WTC11 (cell line): ENCODE measurements around the gene PEAK3. TPM values are rescaled to one million over a fixed set of nuclear protein-coding genes. Genes with fewer than 3 reads are reported as not detected.

Experiments used
- ATAC-seq: fragments of 200-7000 bp; cut with Tn5 transposase; 2 replicates; pipeline ENCODE4 v1.10.0; 2021; ENCODE audit warnings: mild to moderate bottlenecking, moderate library complexity
- CTCF ChIA-PET: fragments of 300-600 bp; sonication (Branson Sonifier 250); formaldehyde crosslinking; loops from one replicate; lab custom pipeline; 2021; ENCODE audit warnings: antibody characterized with exemption; lab: Charles Lee
- POLR2A ChIA-PET: fragments of 350-600 bp; sonication (Branson Sonifier 250); formaldehyde crosslinking; loops from one replicate; lab custom pipeline; 2021; ENCODE audit warnings: antibody characterized with exemption; lab: Charles Lee
- DNase-seq: peaks from one replicate; pipeline ENCODE4 v3.0.0; 2021; ENCODE audit warnings: low spot score
- H3K27ac Mint-ChIP-seq: 2 replicates; pipeline ENCODE4 v1.8.0; 2021; ENCODE audit warnings: mixed read lengths
- H3K27me3 Mint-ChIP-seq: 2 replicates; pipeline ENCODE4 v1.8.0; 2021; ENCODE audit warnings: low read depth, mild to moderate bottlenecking, moderate library complexity, mixed read lengths
- H3K36me3 Mint-ChIP-seq: 2 replicates; pipeline ENCODE4 v1.8.0; 2021; ENCODE audit warnings: mixed read lengths
- H3K4me1 Mint-ChIP-seq: 2 replicates; pipeline ENCODE4 v1.8.0; 2022; ENCODE audit warnings: mixed read lengths
- H3K4me3 Mint-ChIP-seq: 2 replicates; pipeline ENCODE4 v1.8.0; 2021; ENCODE audit warnings: mild to moderate bottlenecking, moderate library complexity, mixed read lengths
- H3K9me3 Mint-ChIP-seq: 2 replicates; pipeline ENCODE4 v1.8.0; 2021; ENCODE audit warnings: mixed read lengths
- ATF1 ChIP-seq: sonication (generic); formaldehyde crosslinking; IDR thresholded peaks from 2 replicates; pipeline ENCODE4 v1.8.1; 2023; ENCODE audit warnings: mild to moderate bottlenecking, moderate library complexity, missing genetic modification reagents
- CBFB ChIP-seq: sonication (generic); formaldehyde crosslinking; IDR thresholded peaks from 2 replicates; pipeline ENCODE4 v1.8.1; 2022; ENCODE audit warnings: mild to moderate bottlenecking, low read depth, missing genetic modification reagents
- EMX1 ChIP-seq: fragments of 250-450 bp; sonication (Bioruptor Pico); IDR thresholded peaks from 2 replicates; pipeline ENCODE4 v1.8.0; 2021; ENCODE audit warnings: mild to moderate bottlenecking
- ESRRA ChIP-seq: sonication (generic); formaldehyde crosslinking; IDR thresholded peaks from 2 replicates; pipeline ENCODE4 v1.8.1; 2022; ENCODE audit warnings: mild to moderate bottlenecking, missing genetic modification reagents, borderline replicate concordance
- FOXK1 ChIP-seq: sonication (generic); formaldehyde crosslinking; IDR thresholded peaks from 2 replicates; pipeline ENCODE4 v1.8.0; 2022; ENCODE audit warnings: mild to moderate bottlenecking, moderate library complexity, missing genetic modification reagents
- FOXP1 ChIP-seq: sonication (generic); formaldehyde crosslinking; IDR thresholded peaks from 2 replicates; pipeline ENCODE4 v1.8.0; 2022; ENCODE audit warnings: missing genetic modification reagents, mild to moderate bottlenecking, moderate library complexity, borderline replicate concordance
- MXD4 ChIP-seq: fragments of 250-450 bp; sonication (Bioruptor Pico); IDR thresholded peaks from 2 replicates; pipeline ENCODE4 v1.8.0; 2021; ENCODE audit warnings: mild to moderate bottlenecking, moderate library complexity, borderline replicate concordance
- NFE2L1 ChIP-seq: sonication (generic); formaldehyde crosslinking; IDR thresholded peaks from 2 replicates; pipeline ENCODE4 v1.8.1; 2023; ENCODE audit warnings: missing genetic modification reagents
- NR2C2 ChIP-seq: sonication (generic); formaldehyde crosslinking; IDR thresholded peaks from 2 replicates; pipeline ENCODE4 v1.8.0; 2022; ENCODE audit warnings: mild to moderate bottlenecking, missing genetic modification reagents
- NR3C1 ChIP-seq: sonication (generic); formaldehyde crosslinking; conservative IDR thresholded peaks from 2 replicates; pipeline ENCODE4 v1.8.1; 2023; ENCODE audit warnings: low read depth, mild to moderate bottlenecking, missing genetic modification reagents
- RELA ChIP-seq: sonication (generic); formaldehyde crosslinking; IDR thresholded peaks from 2 replicates; pipeline ENCODE4 v1.8.1; 2022; ENCODE audit warnings: missing genetic modification reagents, mild to moderate bottlenecking, borderline replicate concordance
- SP1 ChIP-seq: sonication (generic); formaldehyde crosslinking; conservative IDR thresholded peaks from 2 replicates; pipeline ENCODE4 v1.8.1; 2022; ENCODE audit warnings: missing genetic modification reagents
- TP53 ChIP-seq: sonication (generic); formaldehyde crosslinking; IDR thresholded peaks from 2 replicates; pipeline ENCODE4 v1.8.1; 2023; ENCODE audit warnings: mild to moderate bottlenecking, missing genetic modification reagents
- ZBTB21 ChIP-seq: sonication (generic); formaldehyde crosslinking; IDR thresholded peaks from 2 replicates; pipeline ENCODE4 v1.8.1; 2023; ENCODE audit warnings: mild to moderate bottlenecking, missing genetic modification reagents, borderline replicate concordance
- ZNF263 ChIP-seq: sonication (generic); formaldehyde crosslinking; IDR thresholded peaks from 2 replicates; pipeline ENCODE4 v1.8.1; 2022; ENCODE audit warnings: low read depth, mild to moderate bottlenecking, moderate library complexity, missing genetic modification reagents
- ZNF423 ChIP-seq: fragments of 250-450 bp; sonication (Bioruptor Pico); IDR thresholded peaks from 2 replicates; pipeline ENCODE4 v2.1.2; 2022; ENCODE audit warnings: mild to moderate bottlenecking, moderate library complexity
- total RNA-seq: library from RNA; stranded (reverse); gene quantifications from 3 replicates; pipeline ENCODE4 v1.2.3, GENCODE V29; 2021
- TF ChIP-seq, protein P1 (sequence below): sonication (generic); formaldehyde crosslinking; IDR thresholded peaks from 2 replicates; pipeline ENCODE4 v1.8.0; 2023; ENCODE audit warnings: mild to moderate bottlenecking, missing genetic modification reagents
- TF ChIP-seq, protein P2 (sequence below): sonication (generic); formaldehyde crosslinking; IDR thresholded peaks from 2 replicates; pipeline ENCODE4 v1.8.1; 2022; ENCODE audit warnings: low read depth, missing genetic modification reagents, borderline replicate concordance
- TF ChIP-seq, protein P3 (sequence below): sonication (generic); formaldehyde crosslinking; IDR thresholded peaks from 2 replicates; pipeline ENCODE4 v1.8.0; 2023; ENCODE audit warnings: missing genetic modification reagents
- TF ChIP-seq, protein P4 (sequence below): sonication (generic); formaldehyde crosslinking; IDR thresholded peaks from 2 replicates; pipeline ENCODE4 v1.8.0; 2022; ENCODE audit warnings: mild to moderate bottlenecking, missing genetic modification reagents
- TF ChIP-seq, protein P5 (sequence below): sonication (generic); formaldehyde crosslinking; IDR thresholded peaks from 2 replicates; pipeline ENCODE4 v1.8.1; 2023; ENCODE audit warnings: mild to moderate bottlenecking, missing genetic modification reagents, moderate library complexity
- TF ChIP-seq, protein P6 (sequence below): sonication (generic); formaldehyde crosslinking; IDR thresholded peaks from 2 replicates; pipeline ENCODE4 v1.8.0; 2022; ENCODE audit warnings: mild to moderate bottlenecking, missing genetic modification reagents
- TF ChIP-seq, protein P7 (sequence below): sonication (generic); formaldehyde crosslinking; IDR thresholded peaks from 2 replicates; pipeline ENCODE4 v1.8.1; 2022; ENCODE audit warnings: low read depth, mild to moderate bottlenecking, moderate library complexity, missing genetic modification reagents, borderline replicate concordance

The PEAK3 gene
- total RNA-seq, 1 experiment from 2014 or later = not detected

DNA sequence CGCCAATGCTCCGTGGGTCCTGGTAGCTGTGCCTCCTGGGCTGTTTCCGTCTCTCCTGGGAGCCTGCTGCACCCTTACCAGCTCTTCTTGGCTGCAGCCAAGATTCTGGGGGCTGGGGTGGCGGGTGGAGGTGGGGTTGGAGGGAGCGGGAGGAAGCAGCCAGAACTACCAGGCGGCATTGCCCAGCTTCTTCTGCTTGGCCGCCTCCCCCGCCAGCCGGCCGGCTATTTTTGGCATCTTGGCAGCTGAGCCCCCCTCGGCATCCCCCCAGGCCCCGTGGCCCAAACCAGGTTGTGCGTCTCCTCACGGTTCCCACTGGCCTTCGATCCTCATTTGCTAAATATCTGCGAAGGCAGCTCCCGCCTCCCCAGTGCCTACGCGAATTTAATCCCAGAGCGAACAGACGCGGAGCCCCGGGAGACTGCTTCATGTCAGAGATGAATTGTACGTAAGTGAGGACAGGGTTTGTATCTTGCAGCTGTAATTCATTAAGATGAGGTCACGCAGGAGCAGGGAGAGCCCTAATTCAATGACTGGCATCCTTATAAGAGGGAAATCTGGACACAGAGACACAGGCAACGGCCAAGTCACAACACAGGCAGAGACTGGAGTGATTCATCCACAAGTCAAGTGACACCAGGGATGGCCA is 12.8 kb upstream of the PEAK3 start:
- H3K4me1 Mint-ChIP-seq = peaks cover 3% of the 10 kb centered on the region; the same call in 1 of the 2 replicates
- H3K36me3 Mint-ChIP-seq = no peaks in the 10 kb centered on the region
- CTCF ChIA-PET = interaction anchor here (0.6 to 2.7 kb wide), 8 partner anchors 20 to 468 kb away, joined by 3 to 24 read pairs (median 4); no protein-coding TSS in a partner anchor
- ATAC-seq = no peak
- TF ChIP-seq MXD4 (CRISPR knock-in tag) = no peak
- TF ChIP-seq EMX1 = no peak
- TF ChIP-seq, protein P1, sequence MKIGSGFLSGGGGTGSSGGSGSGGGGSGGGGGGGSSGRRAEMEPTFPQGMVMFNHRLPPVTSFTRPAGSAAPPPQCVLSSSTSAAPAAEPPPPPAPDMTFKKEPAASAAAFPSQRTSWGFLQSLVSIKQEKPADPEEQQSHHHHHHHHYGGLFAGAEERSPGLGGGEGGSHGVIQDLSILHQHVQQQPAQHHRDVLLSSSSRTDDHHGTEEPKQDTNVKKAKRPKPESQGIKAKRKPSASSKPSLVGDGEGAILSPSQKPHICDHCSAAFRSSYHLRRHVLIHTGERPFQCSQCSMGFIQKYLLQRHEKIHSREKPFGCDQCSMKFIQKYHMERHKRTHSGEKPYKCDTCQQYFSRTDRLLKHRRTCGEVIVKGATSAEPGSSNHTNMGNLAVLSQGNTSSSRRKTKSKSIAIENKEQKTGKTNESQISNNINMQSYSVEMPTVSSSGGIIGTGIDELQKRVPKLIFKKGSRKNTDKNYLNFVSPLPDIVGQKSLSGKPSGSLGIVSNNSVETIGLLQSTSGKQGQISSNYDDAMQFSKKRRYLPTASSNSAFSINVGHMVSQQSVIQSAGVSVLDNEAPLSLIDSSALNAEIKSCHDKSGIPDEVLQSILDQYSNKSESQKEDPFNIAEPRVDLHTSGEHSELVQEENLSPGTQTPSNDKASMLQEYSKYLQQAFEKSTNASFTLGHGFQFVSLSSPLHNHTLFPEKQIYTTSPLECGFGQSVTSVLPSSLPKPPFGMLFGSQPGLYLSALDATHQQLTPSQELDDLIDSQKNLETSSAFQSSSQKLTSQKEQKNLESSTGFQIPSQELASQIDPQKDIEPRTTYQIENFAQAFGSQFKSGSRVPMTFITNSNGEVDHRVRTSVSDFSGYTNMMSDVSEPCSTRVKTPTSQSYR (CRISPR knock-in tag) = no peak
- DNase-seq = no peak
- POLR2A ChIA-PET = no interaction called here
- no peaks in the 10 kb centered on the region for H3K9me3 Mint-ChIP-seq
- H3K27ac Mint-ChIP-seq = no peak overlapping the region; the same call in 1 of the 2 replicates
- H3K4me3 Mint-ChIP-seq = no peak overlapping the region
- H3K27me3 Mint-ChIP-seq = peaks cover 46% of the 10 kb centered on the region

DNA sequence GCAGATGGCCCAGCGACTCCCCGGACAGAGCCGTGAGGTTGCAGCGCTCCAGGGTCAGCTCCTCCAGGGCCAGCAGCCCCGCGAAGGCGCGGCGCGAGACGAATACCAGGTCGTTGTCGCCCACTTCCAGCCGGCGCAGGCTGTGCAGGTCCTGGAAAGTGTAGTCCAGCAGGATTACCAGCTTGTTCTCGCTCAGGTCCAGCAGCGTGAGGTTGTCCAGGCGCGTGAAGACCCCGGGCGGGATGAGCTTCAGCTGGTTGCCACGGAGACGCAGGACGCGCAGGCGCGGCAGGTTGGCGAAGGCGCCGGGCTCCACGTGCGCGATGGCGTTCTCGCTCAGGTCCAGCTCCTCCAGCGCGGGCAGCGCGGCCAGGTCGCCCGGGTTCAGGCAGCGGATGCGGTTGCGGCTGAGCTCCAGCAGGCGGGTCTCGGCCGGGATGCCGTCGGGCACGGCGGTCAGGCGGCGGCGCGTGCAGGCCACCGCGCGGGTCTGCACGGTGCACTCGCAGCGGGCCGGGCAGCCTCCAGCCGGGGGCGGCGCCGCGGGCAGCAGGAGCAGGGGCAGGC is 9.3 kb upstream of the PEAK3 start:
- Mint-ChIP-seq H3K9me3 (no peaks in the 10 kb centered on the region), H3K4me3 (peak overlapping the region; percentile 48), H3K27ac (no peak overlapping the region), H3K36me3 (no peaks in the 10 kb centered on the region), H3K27me3 (peaks cover 77% of the 10 kb centered on the region), H3K4me1 (peaks cover 9% of the 10 kb centered on the region; the same call in 1 of the 2 replicates)
- ATAC-seq (peak; percentile 67), DNase-seq (peak; percentile 77)
- CTCF ChIA-PET = interaction anchor here (0.8 to 2.1 kb wide), 13 partner anchors 9 to 96 kb away, joined by 3 to 20 read pairs (median 4); partner anchors contain the start of genes LSM7, PLEKHJ1 and SPPL2B
- POLR2A ChIA-PET = interaction anchor here (0.5 to 1.5 kb wide), 3 partner anchors 16 to 338 kb away, joined by 3 read pairs; no protein-coding TSS in a partner anchor
- TF ChIP-seq SP1 (CRISPR knock-in tag) (no peak), FOXK1 (CRISPR knock-in tag) (0 out of 2 replicates have a peak, but pooled peaks have one; percentile 50), NR2C2 (CRISPR knock-in tag) (no peak), CBFB (CRISPR knock-in tag) (peak; percentile 34; the same call in 1 of the 2 replicates), NFE2L1 (CRISPR knock-in tag) (no peak), FOXP1 (CRISPR knock-in tag) (peak; percentile 24; the same call in 1 of the 2 replicates), ESRRA (CRISPR knock-in tag) (peak; percentile 82; the same call in 1 of the 2 replicates), ZNF423 (CRISPR knock-in tag) (peak; percentile 51), ZBTB21 (CRISPR knock-in tag) (no peak), ATF1 (CRISPR knock-in tag) (no peak), TP53 (CRISPR knock-in tag) (peak; percentile 81; the same call in 1 of the 2 replicates), RELA (CRISPR knock-in tag) (0 out of 2 replicates have a peak, but pooled peaks have one; percentile 61), ZNF263 (CRISPR knock-in tag) (no peak), NR3C1 (0 out of 2 replicates have a peak, but pooled peaks have one; percentile 57)
- TF ChIP-seq, protein P2, sequence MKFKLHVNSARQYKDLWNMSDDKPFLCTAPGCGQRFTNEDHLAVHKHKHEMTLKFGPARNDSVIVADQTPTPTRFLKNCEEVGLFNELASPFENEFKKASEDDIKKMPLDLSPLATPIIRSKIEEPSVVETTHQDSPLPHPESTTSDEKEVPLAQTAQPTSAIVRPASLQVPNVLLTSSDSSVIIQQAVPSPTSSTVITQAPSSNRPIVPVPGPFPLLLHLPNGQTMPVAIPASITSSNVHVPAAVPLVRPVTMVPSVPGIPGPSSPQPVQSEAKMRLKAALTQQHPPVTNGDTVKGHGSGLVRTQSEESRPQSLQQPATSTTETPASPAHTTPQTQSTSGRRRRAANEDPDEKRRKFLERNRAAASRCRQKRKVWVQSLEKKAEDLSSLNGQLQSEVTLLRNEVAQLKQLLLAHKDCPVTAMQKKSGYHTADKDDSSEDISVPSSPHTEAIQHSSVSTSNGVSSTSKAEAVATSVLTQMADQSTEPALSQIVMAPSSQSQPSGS (CRISPR knock-in tag) = no peak
- TF ChIP-seq, protein P3, sequence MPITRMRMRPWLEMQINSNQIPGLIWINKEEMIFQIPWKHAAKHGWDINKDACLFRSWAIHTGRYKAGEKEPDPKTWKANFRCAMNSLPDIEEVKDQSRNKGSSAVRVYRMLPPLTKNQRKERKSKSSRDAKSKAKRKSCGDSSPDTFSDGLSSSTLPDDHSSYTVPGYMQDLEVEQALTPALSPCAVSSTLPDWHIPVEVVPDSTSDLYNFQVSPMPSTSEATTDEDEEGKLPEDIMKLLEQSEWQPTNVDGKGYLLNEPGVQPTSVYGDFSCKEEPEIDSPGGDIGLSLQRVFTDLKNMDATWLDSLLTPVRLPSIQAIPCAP (CRISPR knock-in tag) = no peak
- TF ChIP-seq, protein P4, sequence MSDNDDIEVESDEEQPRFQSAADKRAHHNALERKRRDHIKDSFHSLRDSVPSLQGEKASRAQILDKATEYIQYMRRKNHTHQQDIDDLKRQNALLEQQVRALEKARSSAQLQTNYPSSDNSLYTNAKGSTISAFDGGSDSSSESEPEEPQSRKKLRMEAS (CRISPR knock-in tag) = peak; percentile 79; the same call in 1 of the 2 replicates
- TF ChIP-seq, protein P5, sequence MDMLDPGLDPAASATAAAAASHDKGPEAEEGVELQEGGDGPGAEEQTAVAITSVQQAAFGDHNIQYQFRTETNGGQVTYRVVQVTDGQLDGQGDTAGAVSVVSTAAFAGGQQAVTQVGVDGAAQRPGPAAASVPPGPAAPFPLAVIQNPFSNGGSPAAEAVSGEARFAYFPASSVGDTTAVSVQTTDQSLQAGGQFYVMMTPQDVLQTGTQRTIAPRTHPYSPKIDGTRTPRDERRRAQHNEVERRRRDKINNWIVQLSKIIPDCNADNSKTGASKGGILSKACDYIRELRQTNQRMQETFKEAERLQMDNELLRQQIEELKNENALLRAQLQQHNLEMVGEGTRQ = peak; percentile 47; the same call in 1 of the 2 replicates
- TF ChIP-seq, protein P6, sequence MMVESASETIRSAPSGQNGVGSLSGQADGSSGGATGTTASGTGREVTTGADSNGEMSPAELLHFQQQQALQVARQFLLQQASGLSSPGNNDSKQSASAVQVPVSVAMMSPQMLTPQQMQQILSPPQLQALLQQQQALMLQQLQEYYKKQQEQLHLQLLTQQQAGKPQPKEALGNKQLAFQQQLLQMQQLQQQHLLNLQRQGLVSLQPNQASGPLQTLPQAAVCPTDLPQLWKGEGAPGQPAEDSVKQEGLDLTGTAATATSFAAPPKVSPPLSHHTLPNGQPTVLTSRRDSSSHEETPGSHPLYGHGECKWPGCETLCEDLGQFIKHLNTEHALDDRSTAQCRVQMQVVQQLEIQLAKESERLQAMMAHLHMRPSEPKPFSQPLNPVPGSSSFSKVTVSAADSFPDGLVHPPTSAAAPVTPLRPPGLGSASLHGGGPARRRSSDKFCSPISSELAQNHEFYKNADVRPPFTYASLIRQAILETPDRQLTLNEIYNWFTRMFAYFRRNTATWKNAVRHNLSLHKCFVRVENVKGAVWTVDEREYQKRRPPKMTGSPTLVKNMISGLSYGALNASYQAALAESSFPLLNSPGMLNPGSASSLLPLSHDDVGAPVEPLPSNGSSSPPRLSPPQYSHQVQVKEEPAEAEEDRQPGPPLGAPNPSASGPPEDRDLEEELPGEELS (CRISPR knock-in tag) = peak; percentile 92
- TF ChIP-seq, protein P7, sequence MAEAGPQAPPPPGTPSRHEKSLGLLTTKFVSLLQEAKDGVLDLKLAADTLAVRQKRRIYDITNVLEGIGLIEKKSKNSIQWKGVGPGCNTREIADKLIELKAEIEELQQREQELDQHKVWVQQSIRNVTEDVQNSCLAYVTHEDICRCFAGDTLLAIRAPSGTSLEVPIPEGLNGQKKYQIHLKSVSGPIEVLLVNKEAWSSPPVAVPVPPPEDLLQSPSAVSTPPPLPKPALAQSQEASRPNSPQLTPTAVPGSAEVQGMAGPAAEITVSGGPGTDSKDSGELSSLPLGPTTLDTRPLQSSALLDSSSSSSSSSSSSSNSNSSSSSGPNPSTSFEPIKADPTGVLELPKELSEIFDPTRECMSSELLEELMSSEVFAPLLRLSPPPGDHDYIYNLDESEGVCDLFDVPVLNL (CRISPR knock-in tag) = no peak
